Astrocyte of the hippocampus (primary cell): ENCODE results near the gene PLA2G4B.

Source experiments
- DNase-seq: peaks from one replicate; pipeline ENCODE4 v3.0.0; 2011; ENCODE audit warnings: low read depth, low spot score

Gene PLA2G4B

DNA sequence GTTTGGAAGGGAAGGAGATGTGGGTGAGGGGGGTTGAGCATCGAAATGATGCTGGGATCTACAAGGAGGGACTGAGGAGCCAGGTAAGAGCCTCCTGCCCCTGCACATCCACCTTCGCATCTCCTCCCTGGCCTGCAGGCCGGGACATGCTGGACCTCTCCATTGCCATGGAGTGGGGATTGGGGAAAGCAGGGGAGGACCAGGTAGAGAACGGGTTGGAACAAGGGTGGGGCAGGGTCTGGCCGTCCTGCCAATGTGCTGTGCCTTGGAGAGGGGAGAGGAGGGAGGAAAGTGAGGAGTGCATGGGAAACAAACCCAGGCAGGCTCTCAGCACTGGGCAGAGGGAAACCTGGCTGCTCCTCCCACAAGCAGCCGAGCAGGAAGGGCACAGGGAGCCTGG lies 10.6 kb downstream of the PLA2G4B start:
- no peak for DNase-seq

GRCh38 chr15:41849861-41850260 lies 11.2 kb downstream of the PLA2G4B start:
- DNase-seq, result no peak

DNA sequence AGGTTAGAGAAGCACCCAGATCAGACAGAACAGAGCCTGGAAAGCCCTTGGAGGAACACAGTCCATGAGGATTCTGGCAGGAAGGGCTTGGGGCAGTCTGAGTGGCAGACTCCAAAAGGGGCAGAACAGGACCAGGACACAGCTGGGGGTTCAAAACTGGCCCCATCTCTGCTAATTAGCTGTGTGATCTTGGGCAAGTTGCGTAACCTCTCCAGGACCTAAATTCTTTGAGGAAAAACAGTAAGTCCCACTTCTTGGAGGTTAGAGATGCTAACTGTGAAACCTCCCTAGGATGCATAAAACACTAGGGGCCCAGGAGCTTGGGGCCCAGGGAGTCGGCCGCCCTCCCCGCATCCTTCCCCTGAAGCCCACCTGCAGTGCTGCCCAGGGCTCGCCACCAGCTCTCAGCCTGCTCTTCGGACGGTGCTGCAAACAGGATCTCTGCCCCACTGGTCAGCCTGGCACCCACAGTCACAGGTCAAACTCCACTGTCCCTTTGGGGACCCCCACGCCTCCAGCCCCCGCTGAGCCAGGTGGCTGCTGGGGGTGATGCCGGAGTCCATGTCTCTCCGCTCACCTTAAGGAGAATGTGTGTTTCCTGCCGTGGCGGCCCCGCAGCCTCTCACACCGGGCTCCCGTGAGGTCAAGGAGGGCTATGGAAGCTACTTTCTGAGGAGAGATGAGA lies 12.0 kb downstream of the PLA2G4B start:
- DNase-seq, result no peak

GRCh38 chr15:41851167-41851523 lies 12.5 kb downstream of the PLA2G4B start:
- DNase-seq, result no peak

DNA sequence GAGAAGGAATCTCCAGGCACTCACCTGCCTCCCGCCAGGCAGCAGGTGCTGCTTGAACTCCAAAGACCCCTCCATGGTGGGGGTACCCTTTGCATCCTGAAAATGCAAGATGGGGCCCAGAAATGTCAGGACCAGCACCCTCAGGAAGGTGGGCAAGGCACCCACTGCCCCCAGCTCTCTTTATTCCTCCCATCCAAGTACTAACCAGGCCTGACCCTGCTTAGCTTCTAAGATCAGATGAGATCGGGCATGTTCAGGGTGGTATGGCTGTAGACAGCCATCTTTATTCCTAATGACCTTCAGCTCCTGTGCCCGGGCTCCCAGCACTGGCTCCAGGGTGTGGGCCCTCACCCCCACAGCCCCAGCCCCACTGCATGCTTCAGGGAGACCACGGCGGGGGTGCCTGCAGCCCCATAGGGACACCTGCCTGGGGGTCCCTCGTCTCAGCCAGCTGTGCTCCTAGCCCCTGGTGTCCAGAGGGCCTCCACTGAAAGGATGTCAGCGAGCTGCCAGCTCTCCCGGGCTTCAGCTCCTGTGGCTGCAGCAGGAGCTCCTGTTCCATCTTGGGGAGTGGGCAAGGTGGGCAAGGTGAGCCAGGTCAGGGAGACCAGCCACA lies 13.2 kb downstream of the PLA2G4B start:
- no peak for DNase-seq

- no peak for DNase-seq
These were observed 14.3 kb downstream of the PLA2G4B start for GRCh38 chr15:41852736-41853590.

DNA sequence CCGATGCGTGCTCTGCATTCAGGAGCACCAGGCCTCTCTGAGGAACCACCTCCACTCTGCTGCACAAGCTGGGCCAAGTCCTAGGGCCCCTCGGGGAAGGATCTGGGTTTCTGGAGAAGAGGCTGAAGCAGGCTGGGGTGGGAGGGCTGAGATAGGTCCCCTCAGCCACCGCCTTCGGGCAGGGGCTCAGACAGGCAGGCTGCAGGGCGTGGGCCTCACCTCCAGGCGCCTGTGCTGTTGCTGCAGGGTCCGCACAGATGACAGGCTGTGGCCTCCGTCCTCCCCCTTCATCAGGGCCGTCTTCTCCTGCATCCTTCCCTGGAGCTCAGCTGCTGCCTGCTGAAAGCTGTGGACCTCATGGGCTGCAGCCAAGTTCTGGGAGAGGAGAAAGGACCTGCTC lies 15.2 kb downstream of the PLA2G4B start:
- no peak for DNase-seq

GRCh38 chr15:41854443-41854842 lies 15.8 kb downstream of the PLA2G4B start:
- no peak for DNase-seq

GRCh38 chr15:41855261-41855961 lies 16.8 kb downstream of the PLA2G4B start:
- DNase-seq, result no peak

- no peak for DNase-seq
These were observed 17.6 kb downstream of the PLA2G4B start for GRCh38 chr15:41856262-41856661.

- DNase-seq, result no peak
These were observed 18.1 kb downstream of the PLA2G4B start for GRCh38 chr15:41856716-41857115.

DNA sequence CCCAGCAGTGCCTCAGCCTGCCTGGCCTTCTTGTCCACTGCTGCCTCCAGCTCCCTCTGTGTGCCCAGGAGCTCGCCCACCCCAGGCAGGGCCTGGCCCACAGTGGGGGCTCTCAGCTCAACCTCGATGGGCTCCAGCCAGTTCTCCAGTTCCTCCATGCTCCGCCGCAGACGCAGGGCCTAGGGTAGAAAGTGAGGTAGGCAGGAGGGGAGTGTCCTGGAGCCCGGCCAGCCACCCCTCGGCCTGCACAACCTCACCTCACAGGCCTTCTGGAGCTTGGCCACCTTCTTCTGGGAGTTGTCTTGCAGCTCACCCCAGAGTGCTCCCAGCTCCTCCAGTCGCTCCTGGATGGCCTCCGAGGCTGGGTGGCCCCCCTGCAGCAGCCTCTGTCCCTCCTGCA lies 18.7 kb downstream of the PLA2G4B start:
- DNase-seq, result no peak

- DNase-seq, result no peak
These were observed 20.1 kb downstream of the PLA2G4B start for GRCh38 chr15:41858756-41859155.

DNA sequence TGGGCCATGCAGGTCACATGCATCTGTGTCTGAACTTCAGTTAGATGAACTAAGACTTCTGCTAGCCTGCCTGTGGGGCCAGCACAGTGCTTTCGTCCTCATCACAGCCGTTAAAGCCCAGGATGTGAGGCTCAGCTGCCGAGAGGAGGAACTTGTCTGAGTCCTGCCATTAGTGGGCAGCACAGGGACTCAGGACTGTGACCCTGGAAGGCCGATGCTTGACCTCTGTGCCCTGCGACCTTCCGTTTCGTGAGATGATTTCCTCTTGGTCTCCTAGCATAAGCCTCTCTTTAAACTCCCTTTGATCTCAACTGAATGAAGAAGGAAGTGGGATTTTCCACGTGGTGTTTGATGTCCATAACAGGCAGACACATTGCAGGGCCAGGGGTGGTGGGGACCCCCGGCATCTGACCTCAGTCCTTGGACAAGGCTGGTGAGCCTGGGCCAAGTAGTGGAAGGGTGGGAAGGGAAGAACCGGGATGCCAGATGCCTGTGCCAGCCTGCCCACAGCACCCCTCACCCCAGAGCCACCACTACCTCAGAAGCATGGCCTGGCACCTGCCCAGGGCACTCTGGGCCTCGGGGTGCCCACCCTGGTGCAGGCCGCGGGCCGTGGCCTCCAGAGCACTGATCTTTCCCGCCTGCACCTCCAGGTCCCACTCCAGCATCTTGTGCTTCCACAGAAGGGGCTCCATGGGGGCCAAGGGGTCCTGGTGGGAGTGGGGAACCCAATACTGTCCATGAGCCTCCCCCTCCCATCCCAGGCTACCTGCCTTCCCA lies 21.6 kb downstream of the PLA2G4B start:
- DNase-seq, result no peak

- DNase-seq, result no peak
These were observed 23.2 kb downstream of the PLA2G4B start for GRCh38 chr15:41861736-41862356.

- no peak for DNase-seq
These were observed 24.0 kb downstream of the PLA2G4B start for GRCh38 chr15:41862515-41863116.

GRCh38 chr15:41865490-41866055 lies 26.9 kb downstream of the PLA2G4B start:
- DNase-seq, result no peak

DNA sequence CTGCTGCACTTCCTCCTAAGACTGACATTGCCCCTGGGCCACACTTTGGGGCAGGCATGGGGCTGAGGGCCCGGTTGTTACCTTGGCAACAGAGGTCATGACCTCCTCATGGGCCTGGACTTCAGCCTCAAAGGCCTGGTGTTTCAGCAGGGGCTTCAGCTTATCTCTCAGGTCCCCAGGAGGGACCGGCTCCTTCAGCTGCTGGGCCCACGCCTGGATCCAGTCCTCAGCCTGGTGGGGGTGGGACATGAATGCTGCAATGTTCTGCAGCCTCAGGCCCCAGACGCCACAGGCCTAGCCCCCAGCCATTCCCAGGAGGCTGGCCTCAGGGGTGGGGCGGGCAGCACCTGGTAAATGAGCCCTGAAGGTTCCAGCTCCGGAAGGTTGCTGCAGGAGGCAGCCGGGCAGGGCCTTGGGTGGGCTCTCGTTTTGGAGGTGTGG lies 27.6 kb downstream of the PLA2G4B start:
- DNase-seq, result no peak

GRCh38 chr15:41866872-41867579 lies 28.4 kb downstream of the PLA2G4B start:
- no peak for DNase-seq
